ENCODE measurements around the gene CADM4. TPM values are rescaled to one million over a fixed set of nuclear protein-coding genes. Genes with fewer than 3 reads are reported as not detected.

CADM4 gene
- total and polyA plus RNA-seq, 10 of the 15 experiments (the other 5 are each of a cell fraction or from before 2014, with no cell fraction given), result 0.04 to 0.12 (median 0.08) TPM; not detected in 5

DNA sequence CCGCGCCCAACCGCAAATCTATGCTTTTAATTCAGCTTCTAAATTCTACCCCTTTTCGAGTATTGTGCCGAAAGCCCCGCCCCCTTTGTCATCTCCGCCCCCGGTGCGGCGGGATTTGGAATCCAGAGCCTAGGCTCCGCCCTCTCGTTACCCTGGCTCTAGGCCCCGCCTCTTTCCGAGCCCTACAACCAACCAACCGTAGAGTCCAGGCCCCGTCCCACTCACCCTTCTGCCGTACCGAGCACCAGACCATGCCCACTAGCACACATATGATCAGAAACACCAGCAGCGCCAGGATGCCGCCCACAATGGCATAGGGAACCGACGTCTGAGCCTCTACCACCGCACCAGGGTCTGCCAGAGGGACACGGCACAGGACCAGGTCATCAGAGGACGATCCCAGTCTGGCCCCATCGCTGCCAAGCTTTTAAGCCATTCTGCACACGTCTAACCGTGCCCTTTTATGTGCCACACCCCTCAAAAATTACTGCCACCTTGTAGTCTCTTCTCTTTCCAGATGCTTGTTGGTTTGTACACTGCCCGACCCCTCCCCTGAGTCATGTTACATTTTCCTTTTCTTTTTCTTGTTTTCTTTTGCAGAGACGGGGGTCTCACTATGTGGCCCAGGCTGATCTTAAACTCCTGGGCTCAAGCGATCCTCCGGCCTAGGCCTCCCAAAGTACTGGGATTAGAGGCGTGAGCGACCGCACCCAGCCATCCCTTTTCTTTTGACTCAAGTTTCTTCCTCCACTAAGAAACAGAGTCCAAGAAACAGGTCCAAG lies 15.6 kb downstream of the CADM4 start:
- ChIA-PET CTCF (no interaction called here), POLR2A (interaction anchor here (0.5 to 0.6 kb wide), 2 partner anchors 10 to 96 kb away, joined by 3 to 4 read pairs; no protein-coding TSS in a partner anchor), SMC1A (ENCODE audit: uncharacterized antibody, unreplicated experiment) (no interaction called here), RAD21 (ENCODE audit: unreplicated experiment) (no interaction called here)
- Histone ChIP-seq H2AFZ (ENCODE audit: control insufficient read depth, low read depth, low read length) (no peak overlapping the region), H3K36me3 (ENCODE audit: control insufficient read depth in 2 of 2, insufficient read depth in 2 of 2, low read length in 1 of 2) (no peaks in the 10 kb centered on the region), H3K9me3 (replicated peaks; ENCODE audit: control insufficient read depth, insufficient read depth, low read length) (no peaks in the 10 kb centered on the region), H3K4me2 (ENCODE audit: control insufficient read depth, insufficient read depth) (no peak overlapping the region), H3K4me1 (ENCODE audit: control insufficient read depth, insufficient read depth, low read length) (peaks cover 3% of the 10 kb centered on the region; the same call in 1 of the 2 replicates), H3K4me3 (no peak overlapping the region), H3K27ac (ENCODE audit: control insufficient read depth, insufficient read depth) (no peak overlapping the region), H3K27me3 (replicated peaks in 1 of 2; ENCODE audit: control insufficient read depth in 2 of 2, insufficient read depth in 2 of 2, low read length in 1 of 2) (no peaks in the 10 kb centered on the region), H4K20me1 (ENCODE audit: control insufficient read depth, insufficient read depth) (no peaks in the 10 kb centered on the region), H3K79me2 (ENCODE audit: control insufficient read depth, insufficient read depth, low read length) (peaks cover 4% of the 10 kb centered on the region; the same call in 1 of the 2 replicates), H3K9ac (ENCODE audit: control insufficient read depth, insufficient read depth, low read length) (no peak overlapping the region)
- FAIRE-seq, result no peak
- ATAC-seq, result no peak
- BruUV-seq (replicated peaks), result no TSS peak
- TF ChIP-seq ASH2L (IDR thresholded peaks at IDR 0.05; ENCODE audit: borderline replicate concordance, low read depth) (no peak), PML (IDR thresholded peaks at IDR 0.05; ENCODE audit: low read length) (no peak), HDGF (IDR thresholded peaks at IDR 0.05) (no peak), SIX5 (IDR thresholded peaks at IDR 0.05; ENCODE audit: low read depth, low read length, severe bottlenecking) (no peak), TARDBP (IDR thresholded peaks at IDR 0.05; ENCODE audit: borderline replicate concordance) (no peak), MXI1 (IDR thresholded peaks at IDR 0.05; ENCODE audit: low read depth, low read length) (no peak), MYB (IDR thresholded peaks at IDR 0.05; ENCODE audit: borderline replicate concordance, low read depth, low read length) (no peak), CHD4 (IDR thresholded peaks at IDR 0.05) (no peak)
- TF ChIP-seq, protein P1, sequence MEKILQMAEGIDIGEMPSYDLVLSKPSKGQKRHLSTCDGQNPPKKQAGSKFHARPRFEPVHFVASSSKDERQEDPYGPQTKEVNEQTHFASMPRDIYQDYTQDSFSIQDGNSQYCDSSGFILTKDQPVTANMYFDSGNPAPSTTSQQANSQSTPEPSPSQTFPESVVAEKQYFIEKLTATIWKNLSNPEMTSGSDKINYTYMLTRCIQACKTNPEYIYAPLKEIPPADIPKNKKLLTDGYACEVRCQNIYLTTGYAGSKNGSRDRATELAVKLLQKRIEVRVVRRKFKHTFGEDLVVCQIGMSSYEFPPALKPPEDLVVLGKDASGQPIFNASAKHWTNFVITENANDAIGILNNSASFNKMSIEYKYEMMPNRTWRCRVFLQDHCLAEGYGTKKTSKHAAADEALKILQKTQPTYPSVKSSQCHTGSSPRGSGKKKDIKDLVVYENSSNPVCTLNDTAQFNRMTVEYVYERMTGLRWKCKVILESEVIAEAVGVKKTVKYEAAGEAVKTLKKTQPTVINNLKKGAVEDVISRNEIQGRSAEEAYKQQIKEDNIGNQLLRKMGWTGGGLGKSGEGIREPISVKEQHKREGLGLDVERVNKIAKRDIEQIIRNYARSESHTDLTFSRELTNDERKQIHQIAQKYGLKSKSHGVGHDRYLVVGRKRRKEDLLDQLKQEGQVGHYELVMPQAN (conservative IDR thresholded peaks at IDR 0.05), result no peak
- in situ Hi-C loops (cut with MboI), result no loop called here
- intact Hi-C loops (cut with micrococcal nuclease; ENCODE audit: unreplicated experiment), result no loop called here
- 74% methylated on average over 32 of the region's 35 CpGs for WGBS (ENCODE audit: insufficient coverage, insufficient replicate concordance, low lambda C conversion rate, missing lambda C conversion rate)
- no peak for DNase-seq (ENCODE audit: low read depth, low spot score)
